Measurements from ENCODE around the gene MRPL34. TPM values are rescaled to one million over a fixed set of nuclear protein-coding genes. Genes with fewer than 3 reads are reported as not detected.

The MRPL34 gene
- polyA plus RNA-seq, 10 donors, result 21.5 to 40.5 (median 30.3) TPM

GRCh38 chr19:17327068-17327653 is 21.5 kb downstream of the MRPL34 start:
- DNase-seq, result no peak

- DNase-seq, result peak in 1 of 3 donors; percentile 78
Measured at GRCh38 chr19:17327654-17328516, 22.2 kb downstream of the MRPL34 start.

- no peak for DNase-seq
Measured at GRCh38 chr19:17328517-17329365, 23.1 kb downstream of the MRPL34 start.

DNA sequence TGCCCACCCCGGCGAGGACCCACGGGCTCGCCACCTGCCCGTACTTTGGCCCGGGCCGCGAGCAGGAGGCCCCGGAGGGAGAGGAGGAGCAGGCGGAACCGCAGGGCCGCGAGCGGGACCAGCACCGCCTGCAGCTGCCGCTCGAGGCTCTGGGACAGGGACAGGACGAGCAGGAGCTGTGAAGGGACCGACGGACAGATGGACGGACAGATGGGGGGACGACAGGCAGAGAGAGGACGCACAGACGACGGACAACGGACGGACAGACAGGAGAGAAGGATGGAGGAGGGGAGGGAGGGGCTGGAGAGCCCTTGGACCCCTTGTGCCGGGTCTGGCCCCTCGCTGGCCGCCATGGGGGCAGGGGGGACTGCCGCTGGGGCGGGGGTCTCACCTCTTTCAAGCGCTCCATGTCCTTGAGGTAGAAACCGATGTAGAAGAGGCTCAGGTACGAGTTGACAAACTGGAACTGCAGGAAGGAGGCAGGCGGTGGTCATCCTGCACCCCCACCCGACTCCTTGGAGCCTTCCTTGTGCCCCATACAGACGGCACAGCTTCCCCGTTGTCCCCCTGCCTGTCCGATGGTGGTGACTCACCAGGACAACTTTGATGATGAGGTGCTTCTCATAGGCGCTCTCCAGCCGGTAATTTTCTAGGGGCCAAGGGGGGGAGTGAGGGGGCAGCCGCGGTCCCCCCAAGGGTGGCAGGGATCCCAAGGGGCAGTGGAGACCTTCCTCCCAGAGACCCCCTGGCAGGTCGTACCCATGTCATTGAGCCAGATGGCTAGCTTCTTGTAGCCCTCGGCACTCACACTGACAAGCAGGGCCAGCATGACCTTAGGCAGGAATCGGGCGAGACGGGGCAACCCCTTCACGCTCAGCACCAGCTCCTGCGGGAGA is 23.9 kb downstream of the MRPL34 start:
- DNase-seq, result no peak

DNA sequence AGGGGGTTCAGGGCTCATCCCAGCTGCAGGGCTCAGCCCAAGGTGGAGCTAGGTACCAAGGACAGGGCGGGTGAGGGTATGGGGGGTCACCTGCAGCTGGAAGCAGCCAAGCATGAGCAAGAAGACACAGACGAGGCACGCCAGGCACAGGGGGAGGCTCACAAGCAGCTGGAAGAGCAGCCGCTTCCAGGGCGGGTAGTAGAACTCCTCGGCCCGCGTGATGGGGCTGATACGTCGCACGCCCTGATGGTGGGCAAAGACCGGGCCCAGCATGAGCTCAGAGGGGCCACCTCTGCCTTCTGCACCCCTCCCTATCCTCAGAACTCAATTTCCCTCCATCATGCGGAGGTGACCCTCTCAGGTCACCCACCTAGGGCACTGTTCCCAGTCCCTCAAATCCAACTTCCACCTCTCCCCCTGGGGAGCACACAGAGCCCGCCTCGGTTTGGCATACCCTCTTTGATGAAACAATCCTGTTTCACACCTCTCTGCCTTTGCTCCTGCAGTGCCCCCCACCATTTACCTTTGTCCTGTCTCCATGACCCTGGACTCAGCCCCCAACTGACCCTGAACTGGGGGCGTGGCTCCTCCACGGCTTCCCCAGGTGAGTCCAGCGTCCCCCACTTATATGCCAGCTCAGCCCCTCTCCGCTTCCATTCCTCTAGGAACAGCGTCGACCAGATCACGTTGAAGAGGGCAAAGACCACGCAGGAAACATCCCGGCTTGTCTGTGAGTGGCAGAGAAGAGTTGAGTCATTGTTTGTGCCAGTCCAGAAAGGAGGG is 24.8 kb downstream of the MRPL34 start:
- no peak for DNase-seq

DNA sequence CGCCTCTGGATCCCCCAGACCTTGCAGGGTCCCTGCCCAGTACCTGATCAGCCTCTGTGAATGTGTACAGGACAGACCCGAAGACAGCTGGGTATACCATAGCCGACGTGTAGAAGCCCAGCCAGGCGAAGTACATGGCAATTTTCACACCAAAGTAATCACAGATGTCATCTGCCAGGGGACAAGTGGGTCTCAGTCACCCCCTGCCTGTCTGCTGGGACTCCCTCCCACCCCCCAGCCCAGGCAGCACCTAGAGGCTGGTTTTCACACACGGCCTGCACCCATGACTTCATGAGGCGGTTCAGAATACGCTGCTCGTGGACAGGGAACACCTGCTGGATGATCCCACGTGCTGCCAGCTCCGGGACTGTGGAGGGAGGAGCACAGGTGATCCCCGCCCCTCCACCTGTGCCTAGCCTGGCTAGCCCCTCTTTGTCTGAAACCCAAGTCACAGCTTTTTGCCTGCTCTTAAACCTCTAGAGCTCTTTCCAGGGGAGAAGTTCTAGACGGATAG is 25.4 kb downstream of the MRPL34 start:
- DNase-seq, result no peak

DNA sequence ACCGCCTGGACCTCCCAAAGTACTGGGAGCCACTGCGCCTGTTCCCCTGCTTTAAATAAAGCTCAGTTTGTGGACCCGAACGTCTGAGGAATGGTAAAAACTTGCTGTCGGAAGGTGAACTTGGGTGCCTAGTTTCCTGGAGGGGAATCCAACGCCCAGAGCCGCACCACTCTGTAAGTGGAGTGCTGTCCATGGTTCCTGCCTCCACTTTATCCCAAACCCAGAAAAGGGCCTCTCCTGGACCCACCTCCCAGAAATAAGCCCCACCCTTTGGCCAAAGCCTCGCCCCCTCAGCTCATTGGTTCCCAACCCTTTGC is 26.6 kb downstream of the MRPL34 start:
- DNase-seq, result no peak

- no peak for DNase-seq
Measured at GRCh38 chr19:17332677-17333581, 27.3 kb downstream of the MRPL34 start.

GRCh38 chr19:17333611-17334413 is 28.1 kb downstream of the MRPL34 start:
- peak in 1 of 3 donors; percentile 66 for DNase-seq

- DNase-seq, result peak; percentile 98 to 99 (median 99)
Measured at GRCh38 chr19:17334414-17335409, 29.0 kb downstream of the MRPL34 start, which contains the start of gene ANO8. ANO8 (minus strand) TSS chr19:17334855; CDS start chr19:17334670, 185 bp downstream.

GRCh38 chr19:17335575-17335974 is 29.9 kb downstream of the MRPL34 start:
- DNase-seq, result no peak

- DNase-seq, result peak; percentile 98 to 99 (median 99)
Measured at GRCh38 chr19:17336872-17337674, 31.4 kb downstream of the MRPL34 start, which contains the start of gene GTPBP3. GTPBP3 (plus strand) TSS chr19:17337553; CDS start chr19:17337612, 59 bp downstream.

- no peak for DNase-seq
Measured at GRCh38 chr19:17337675-17338432, 32.2 kb downstream of the MRPL34 start.

DNA sequence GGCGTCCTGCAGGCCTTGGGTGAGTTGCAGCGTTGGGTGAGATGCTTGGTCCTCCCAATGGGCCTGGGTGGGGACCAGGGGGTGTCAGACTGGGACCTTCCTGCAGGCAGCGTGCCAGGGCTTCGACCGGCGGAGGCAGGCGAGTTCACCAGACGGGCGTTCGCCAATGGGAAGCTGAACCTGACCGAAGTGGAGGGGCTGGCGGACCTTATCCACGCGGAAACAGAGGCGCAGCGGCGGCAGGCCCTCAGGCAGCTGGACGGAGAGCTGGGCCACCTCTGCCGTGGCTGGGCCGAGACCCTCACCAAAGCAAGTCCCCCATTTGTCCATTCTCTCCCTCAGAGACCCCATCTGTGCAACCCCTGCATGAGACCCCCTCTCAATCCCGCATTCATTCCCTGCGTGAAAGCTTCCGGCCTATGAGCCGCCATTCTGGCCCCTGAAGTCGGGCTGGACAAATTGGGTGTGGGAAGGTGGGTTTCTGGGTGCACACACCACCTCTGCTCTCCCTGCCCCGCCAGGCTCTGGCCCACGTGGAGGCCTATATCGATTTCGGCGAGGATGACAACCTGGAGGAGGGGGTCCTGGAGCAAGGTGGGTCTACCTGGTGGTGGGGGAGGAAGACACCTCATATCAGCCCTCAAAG is 32.9 kb downstream of the MRPL34 start:
- DNase-seq, result no peak
